Neural progenitor cell (in vitro differentiated cells): ENCODE measurements around the gene TEF.

Experiments used
- EZH2 ChIP-seq: fragments of 200-600 bp; sonication (generic); IDR thresholded peaks from 2 replicates; pipeline ENCODE4 v1.6.1; 2017; ENCODE audit warnings: antibody characterized with exemption, mild to moderate bottlenecking, moderate library complexity
- TF ChIP-seq, protein P1 (sequence below): fragments of 200-600 bp; sonication (generic); IDR thresholded peaks from 2 replicates; pipeline ENCODE4 v1.5.1; 2017; ENCODE audit warnings: antibody characterized with exemption, mild to moderate bottlenecking

DNA sequence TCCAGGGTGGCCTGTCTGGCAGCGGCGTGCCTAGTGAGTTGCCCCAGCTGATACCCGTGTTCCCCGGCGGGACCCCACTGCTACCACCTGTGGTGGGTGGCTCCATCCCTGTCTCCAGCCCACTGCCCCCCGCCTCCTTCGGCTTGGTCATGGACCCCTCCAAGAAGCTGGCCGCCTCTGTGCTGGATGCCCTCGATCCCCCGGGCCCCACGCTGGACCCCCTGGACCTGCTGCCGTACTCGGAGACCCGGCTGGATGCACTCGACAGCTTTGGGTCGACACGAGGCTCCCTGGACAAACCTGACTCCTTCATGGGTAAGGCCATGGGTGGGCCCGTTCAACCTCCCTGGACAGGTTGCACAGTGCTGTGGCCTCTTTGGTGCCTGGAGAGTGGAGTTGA is 41.9 kb upstream of the TEF start:
- TF ChIP-seq, protein P1, sequence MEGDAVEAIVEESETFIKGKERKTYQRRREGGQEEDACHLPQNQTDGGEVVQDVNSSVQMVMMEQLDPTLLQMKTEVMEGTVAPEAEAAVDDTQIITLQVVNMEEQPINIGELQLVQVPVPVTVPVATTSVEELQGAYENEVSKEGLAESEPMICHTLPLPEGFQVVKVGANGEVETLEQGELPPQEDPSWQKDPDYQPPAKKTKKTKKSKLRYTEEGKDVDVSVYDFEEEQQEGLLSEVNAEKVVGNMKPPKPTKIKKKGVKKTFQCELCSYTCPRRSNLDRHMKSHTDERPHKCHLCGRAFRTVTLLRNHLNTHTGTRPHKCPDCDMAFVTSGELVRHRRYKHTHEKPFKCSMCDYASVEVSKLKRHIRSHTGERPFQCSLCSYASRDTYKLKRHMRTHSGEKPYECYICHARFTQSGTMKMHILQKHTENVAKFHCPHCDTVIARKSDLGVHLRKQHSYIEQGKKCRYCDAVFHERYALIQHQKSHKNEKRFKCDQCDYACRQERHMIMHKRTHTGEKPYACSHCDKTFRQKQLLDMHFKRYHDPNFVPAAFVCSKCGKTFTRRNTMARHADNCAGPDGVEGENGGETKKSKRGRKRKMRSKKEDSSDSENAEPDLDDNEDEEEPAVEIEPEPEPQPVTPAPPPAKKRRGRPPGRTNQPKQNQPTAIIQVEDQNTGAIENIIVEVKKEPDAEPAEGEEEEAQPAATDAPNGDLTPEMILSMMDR: no peak
- no peak for TF ChIP-seq EZH2
